Measurements from ENCODE around the gene GLI2.

DNA sequence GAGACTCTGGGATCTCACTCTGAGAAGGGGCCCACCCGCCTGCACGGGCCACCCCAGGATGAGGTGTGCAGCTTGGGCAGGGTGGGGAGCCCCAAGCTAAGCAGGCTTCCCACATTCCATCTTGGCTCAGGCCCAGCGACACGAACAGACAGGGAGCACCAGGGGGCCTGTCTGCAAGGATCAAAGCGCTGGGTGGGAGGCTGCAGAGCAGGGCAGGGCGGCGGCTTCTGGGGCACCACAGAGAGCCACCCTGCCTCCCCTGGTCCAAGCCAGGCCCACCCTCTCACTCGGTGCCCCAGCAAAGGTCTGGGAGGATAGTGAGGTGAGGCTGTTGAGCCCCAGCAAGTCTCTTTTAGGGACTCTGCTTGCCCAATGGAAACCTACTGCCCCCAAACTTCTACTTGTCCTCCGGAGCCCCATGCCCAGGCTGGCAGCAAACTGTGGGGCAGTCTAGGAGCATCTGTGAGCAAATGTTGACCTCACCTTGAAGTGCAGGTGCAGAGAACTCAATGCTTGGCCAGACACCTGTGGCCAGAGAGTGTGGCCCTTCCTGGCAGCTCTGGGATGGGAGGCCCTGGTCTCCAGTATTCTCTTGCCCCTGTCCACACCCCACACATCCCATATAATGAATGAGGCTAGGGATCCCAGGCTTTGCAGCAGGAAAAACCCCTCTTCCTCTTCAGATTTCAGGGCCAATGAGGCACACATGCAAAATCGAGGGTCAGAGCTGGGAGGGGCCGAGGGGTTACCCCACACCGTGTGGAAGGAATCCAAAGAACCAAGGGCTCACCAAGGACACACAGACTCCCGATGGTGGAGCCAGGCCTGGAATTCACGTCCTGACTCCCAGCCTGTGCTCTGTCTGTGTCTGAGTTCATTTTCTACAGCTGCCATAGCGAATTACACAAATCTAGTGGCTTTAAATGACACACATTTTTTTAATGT, 18.8 kb upstream of the GLI2 start:
- TF ChIP-seq POLR2A (IDR thresholded peaks at IDR 0.05) (no peak), EP300 (IDR thresholded peaks at IDR 0.05) (no peak)
- TF ChIP-seq, protein P1, sequence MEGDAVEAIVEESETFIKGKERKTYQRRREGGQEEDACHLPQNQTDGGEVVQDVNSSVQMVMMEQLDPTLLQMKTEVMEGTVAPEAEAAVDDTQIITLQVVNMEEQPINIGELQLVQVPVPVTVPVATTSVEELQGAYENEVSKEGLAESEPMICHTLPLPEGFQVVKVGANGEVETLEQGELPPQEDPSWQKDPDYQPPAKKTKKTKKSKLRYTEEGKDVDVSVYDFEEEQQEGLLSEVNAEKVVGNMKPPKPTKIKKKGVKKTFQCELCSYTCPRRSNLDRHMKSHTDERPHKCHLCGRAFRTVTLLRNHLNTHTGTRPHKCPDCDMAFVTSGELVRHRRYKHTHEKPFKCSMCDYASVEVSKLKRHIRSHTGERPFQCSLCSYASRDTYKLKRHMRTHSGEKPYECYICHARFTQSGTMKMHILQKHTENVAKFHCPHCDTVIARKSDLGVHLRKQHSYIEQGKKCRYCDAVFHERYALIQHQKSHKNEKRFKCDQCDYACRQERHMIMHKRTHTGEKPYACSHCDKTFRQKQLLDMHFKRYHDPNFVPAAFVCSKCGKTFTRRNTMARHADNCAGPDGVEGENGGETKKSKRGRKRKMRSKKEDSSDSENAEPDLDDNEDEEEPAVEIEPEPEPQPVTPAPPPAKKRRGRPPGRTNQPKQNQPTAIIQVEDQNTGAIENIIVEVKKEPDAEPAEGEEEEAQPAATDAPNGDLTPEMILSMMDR (IDR thresholded peaks at IDR 0.05), result no peak
